A673 (cell line): ENCODE measurements around the gene NR2F2. TPM values are rescaled to one million over a fixed set of nuclear protein-coding genes. Genes with fewer than 3 reads are reported as not detected.

ENCODE experiments used
- BruUV-seq: library from RNA; stranded (reverse); fragments of 400-500 nt; replicated peaks from 2 replicates; lab custom pipeline; 2021; lab: Mats Ljungman, UMichigan
- CTCF ChIA-PET: fragments of 300-600 bp; sonication (Branson Sonifier 250); formaldehyde crosslinking; loops from one replicate; lab custom pipeline; 2022; ENCODE audit warnings: antibody characterized with exemption; lab: Charles Lee
- POLR2A ChIA-PET: fragments of 300-600 bp; sonication (Branson Sonifier 250); formaldehyde crosslinking; loops from one replicate; lab custom pipeline; 2022; ENCODE audit warnings: antibody characterized with exemption; ENCODE audit not compliant: low non-redundant PET; lab: Charles Lee
- DNase-seq: peaks from one replicate; pipeline ENCODE4 v3.0.0-alpha.2; 2015; ENCODE audit warnings: low spot score
- H3K27ac ChIP-seq: fragments of 200-600 bp; sonication (generic); 2 replicates; pipeline ENCODE4 v1.5.1; 2016; ENCODE audit warnings: mixed run types, low read depth, mild to moderate bottlenecking, mixed read lengths, antibody characterized with exemption, low read length; ENCODE audit not compliant: poor library complexity, severe bottlenecking
- H3K27me3 ChIP-seq: fragments of 200-600 bp; sonication (generic); replicated peaks from 2 replicates; pipeline ENCODE4 v1.6.1; 2017; ENCODE audit warnings: mixed run types, low read depth, mild to moderate bottlenecking, mixed read lengths, antibody characterized with exemption, low read length; ENCODE audit not compliant: insufficient read depth, poor library complexity
- H3K36me3 ChIP-seq: fragments of 200-600 bp; sonication (generic); 2 replicates; pipeline ENCODE4 v1.6.1; 2016; ENCODE audit warnings: mixed run types, mild to moderate bottlenecking, mixed read lengths, antibody characterized with exemption, low read length; ENCODE audit not compliant: insufficient read depth, poor library complexity, severe bottlenecking
- H3K4me1 ChIP-seq: fragments of 200-600 bp; sonication (generic); 2 replicates; pipeline ENCODE4 v1.6.1; 2017; ENCODE audit warnings: mixed run types, mild to moderate bottlenecking, mixed read lengths, antibody characterized with exemption, low read length; ENCODE audit not compliant: insufficient read depth, poor library complexity, severe bottlenecking
- H3K4me3 ChIP-seq: fragments of 200-600 bp; sonication (generic); 2 replicates; pipeline ENCODE4 v1.5.1; 2016; ENCODE audit warnings: low read depth, mixed run types, mild to moderate bottlenecking, mixed read lengths, low read length; ENCODE audit not compliant: poor library complexity, severe bottlenecking
- H3K9me3 ChIP-seq: fragments of 200-600 bp; sonication (generic); 2 replicates; pipeline ENCODE4 v1.6.1; 2016; ENCODE audit warnings: mixed run types, low read depth, mild to moderate bottlenecking, mixed read lengths, antibody characterized with exemption, low read length; ENCODE audit not compliant: poor library complexity, severe bottlenecking
- CTCF ChIP-seq: fragments of 300-800, 200-600 bp; sonication (generic); conservative IDR thresholded peaks from 2 replicates; pipeline ENCODE4 v1.5.1; 2017; ENCODE audit warnings: low read depth, mild to moderate bottlenecking, antibody characterized with exemption, low read length, moderate library complexity, mixed read lengths
- EZH2 ChIP-seq: fragments of 200-600 bp; sonication (generic); IDR thresholded peaks from 2 replicates; pipeline ENCODE4 v1.6.1; 2017; ENCODE audit warnings: borderline replicate concordance, low read depth, mild to moderate bottlenecking, mixed read lengths, antibody characterized with exemption, low read length; ENCODE audit not compliant: poor library complexity, severe bottlenecking
- intact Hi-C: fragments of 100-400 bp; cut with micrococcal nuclease; formaldehyde crosslinking; loops from one replicate; pipeline ENCODE4 v1.10.0; 2022; ENCODE audit not compliant: unreplicated experiment
- total RNA-seq: library from RNA; stranded (reverse); gene quantifications from 2 replicates; pipeline ENCODE4 v1.2.3, GENCODE V29; 2021

Gene NR2F2
- total RNA-seq, 1 experiment from 2014 or later, result 106 TPM

GRCh38 chr15:96344706-96345559, 14.4 kb downstream of the NR2F2 start:
- Histone ChIP-seq H3K4me3 (peak overlapping the region; percentile 50), H3K27ac (peak overlapping the region; percentile 79), H3K36me3 (peaks cover 22% of the 10 kb centered on the region), H3K9me3 (no peaks in the 10 kb centered on the region), H3K27me3 (no peaks in the 10 kb centered on the region), H3K4me1 (peaks cover 80% of the 10 kb centered on the region)
- no peak for DNase-seq
- CTCF ChIA-PET, result no interaction called here
- POLR2A ChIA-PET, result no interaction called here
- TF ChIP-seq EZH2 (no peak), CTCF (no peak)
- BruUV-seq, result no TSS peak
- intact Hi-C loops, result loop anchor here (5.0 to 10.0 kb wide), 4 partner anchors 1050 to 1402 kb away; no protein-coding TSS in a partner anchor

GRCh38 chr15:96345560-96346399, 15.3 kb downstream of the NR2F2 start:
- peak; percentile 88 for DNase-seq
- peak; percentile 79 for TF ChIP-seq CTCF
- no peak for TF ChIP-seq EZH2
- Histone ChIP-seq H3K4me3 (peak overlapping the region; percentile 50), H3K4me1 (peaks cover 88% of the 10 kb centered on the region), H3K27me3 (no peaks in the 10 kb centered on the region), H3K36me3 (peaks cover 16% of the 10 kb centered on the region), H3K27ac (peak overlapping the region; percentile 79), H3K9me3 (no peaks in the 10 kb centered on the region)
- CTCF ChIA-PET, result no interaction called here
- BruUV-seq, result no TSS peak
- POLR2A ChIA-PET, result interaction anchor here (0.5 kb wide), 1 partner anchor 479 kb away, joined by 3 read pairs; no protein-coding TSS in a partner anchor
- intact Hi-C loops, result loop anchor here (5.0 to 10.0 kb wide), 2 partner anchors 1051 to 1088 kb away; no protein-coding TSS in a partner anchor

GRCh38 chr15:96346409-96346970, 16.0 kb downstream of the NR2F2 start:
- ChIA-PET POLR2A (interaction anchor here (0.7 kb wide), 2 partner anchors 743 to 850 kb away, joined by 3 to 6 read pairs; no protein-coding TSS in a partner anchor), CTCF (no interaction called here)
- Histone ChIP-seq H3K9me3 (no peaks in the 10 kb centered on the region), H3K4me3 (peak overlapping the region; percentile 50), H3K36me3 (peaks cover 16% of the 10 kb centered on the region), H3K4me1 (peaks cover 95% of the 10 kb centered on the region), H3K27me3 (no peaks in the 10 kb centered on the region), H3K27ac (peak overlapping the region; percentile 79)
- BruUV-seq, result no TSS peak
- DNase-seq, result no peak
- no peak; the same call in 1 of the 2 replicates for TF ChIP-seq CTCF
- TF ChIP-seq EZH2, result no peak
- intact Hi-C loops, result loop anchor here (5.0 to 10.0 kb wide), 2 partner anchors 1052 to 1089 kb away; no protein-coding TSS in a partner anchor
